ENCODE results near the gene TMEM11. TPM values are rescaled to one million over a fixed set of nuclear protein-coding genes. Genes with fewer than 3 reads are reported as not detected.

Gene TMEM11
- 10 to 100 TPM; 18.4 to 27.0 (median 18.6) TPM for total RNA-seq
- 11.4 TPM for total RNA-seq (2013)

GRCh38 chr17:21214015-21214776 lies at the start of gene TMEM11:
TSS of gene TMEM11 (minus strand) at chr17:21214161. CDS start at chr17:21214152, 9 bp downstream.
- ATAC-seq (peak; percentile 88 to 97 (median 90)), DNase-seq (peak; percentile 96 to 97)
- no peaks in the 10 kb centered on the region for H3K27me3 ChIP-seq (ENCODE audit: control insufficient read depth, insufficient read depth, low read length)
- peak within 1 kb of the TSS; percentile 92 to 95 for H3K27ac Mint-ChIP-seq
- peaks cover 40 to 50% of the 10 kb centered on the region in 2 donors for H3K4me1 Mint-ChIP-seq
- H3K4me3 Mint-ChIP-seq: peak within 1 kb of the TSS; percentile 96
- H3K9me3 Mint-ChIP-seq: no peaks in the 10 kb centered on the region
- H3K9me3 ChIP-seq (ENCODE audit: control insufficient read depth, insufficient read depth, low read length): no peaks in the 10 kb centered on the region
- H3K4me1 ChIP-seq (ENCODE audit: control insufficient read depth, insufficient read depth, low read length): peaks cover 35% of the 10 kb centered on the region
- peak within 1 kb of the TSS; percentile 99 for H3K4me3 ChIP-seq (ENCODE audit: low read length)
- no peaks in the 10 kb centered on the region for H3K27me3 Mint-ChIP-seq (ENCODE audit: low read depth in 2 of 2)
- H3K27ac ChIP-seq (ENCODE audit: low read length): peak within 1 kb of the TSS; percentile 97
- TF ChIP-seq, protein P1, sequence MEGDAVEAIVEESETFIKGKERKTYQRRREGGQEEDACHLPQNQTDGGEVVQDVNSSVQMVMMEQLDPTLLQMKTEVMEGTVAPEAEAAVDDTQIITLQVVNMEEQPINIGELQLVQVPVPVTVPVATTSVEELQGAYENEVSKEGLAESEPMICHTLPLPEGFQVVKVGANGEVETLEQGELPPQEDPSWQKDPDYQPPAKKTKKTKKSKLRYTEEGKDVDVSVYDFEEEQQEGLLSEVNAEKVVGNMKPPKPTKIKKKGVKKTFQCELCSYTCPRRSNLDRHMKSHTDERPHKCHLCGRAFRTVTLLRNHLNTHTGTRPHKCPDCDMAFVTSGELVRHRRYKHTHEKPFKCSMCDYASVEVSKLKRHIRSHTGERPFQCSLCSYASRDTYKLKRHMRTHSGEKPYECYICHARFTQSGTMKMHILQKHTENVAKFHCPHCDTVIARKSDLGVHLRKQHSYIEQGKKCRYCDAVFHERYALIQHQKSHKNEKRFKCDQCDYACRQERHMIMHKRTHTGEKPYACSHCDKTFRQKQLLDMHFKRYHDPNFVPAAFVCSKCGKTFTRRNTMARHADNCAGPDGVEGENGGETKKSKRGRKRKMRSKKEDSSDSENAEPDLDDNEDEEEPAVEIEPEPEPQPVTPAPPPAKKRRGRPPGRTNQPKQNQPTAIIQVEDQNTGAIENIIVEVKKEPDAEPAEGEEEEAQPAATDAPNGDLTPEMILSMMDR (IDR thresholded peaks at IDR 0.05): peak; percentile 3
- peaks cover 8% of the 10 kb centered on the region for H3K36me3 ChIP-seq (ENCODE audit: control insufficient read depth, insufficient read depth, low read length)
- intact Hi-C loops (cut with micrococcal nuclease): loop anchor here (1.0 to 5.0 kb wide), 5 partner anchors 53 to 297 kb away; partner anchors contain the start of genes DHRS7B, MAP2K3 and USP22
- H3K36me3 Mint-ChIP-seq: no peaks in the 10 kb centered on the region
- under 1% methylated on average over 76 of the region's 76 CpGs for WGBS (ENCODE audit: insufficient coverage)

DNA sequence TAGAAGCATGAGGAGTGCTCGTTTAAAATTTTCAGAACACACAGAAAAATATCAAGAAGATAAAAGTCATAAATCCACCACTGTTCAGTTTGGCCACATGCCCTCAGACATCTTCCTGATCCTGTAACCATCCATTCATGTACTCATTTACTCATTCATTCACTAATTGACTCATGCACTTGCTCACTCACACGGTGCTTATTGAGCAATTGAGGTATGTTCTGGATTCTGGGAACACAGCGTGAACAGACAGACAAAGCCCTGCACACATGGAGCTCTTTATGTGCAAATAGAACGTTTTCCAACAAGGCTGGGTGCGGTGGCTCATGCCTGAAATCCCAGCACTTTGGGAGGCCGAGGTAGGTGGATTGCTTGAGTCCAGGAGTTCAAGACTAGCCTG lies 49.4 kb upstream of the TMEM11 start:
- Mint-ChIP-seq H3K36me3 (no peaks in the 10 kb centered on the region), H3K27me3 (ENCODE audit: low read depth in 2 of 2) (no peaks in the 10 kb centered on the region), H3K9me3 (no peaks in the 10 kb centered on the region), H3K27ac (no peak overlapping the region), H3K4me1 (peaks cover 7 to 19% of the 10 kb centered on the region in 2 donors), H3K4me3 (no peak overlapping the region)
- no peaks in the 10 kb centered on the region for H3K9me3 ChIP-seq (ENCODE audit: control insufficient read depth, insufficient read depth, low read length)
- intact Hi-C loops (cut with micrococcal nuclease): no loop called here
- WGBS (ENCODE audit: insufficient coverage): 72% methylated on average over 6 of the region's 6 CpGs
- H3K4me3 ChIP-seq (ENCODE audit: low read length): no peak overlapping the region
- no peak for DNase-seq
- H3K27me3 ChIP-seq (ENCODE audit: control insufficient read depth, insufficient read depth, low read length): no peaks in the 10 kb centered on the region
- peaks cover 20% of the 10 kb centered on the region for H3K4me1 ChIP-seq (ENCODE audit: control insufficient read depth, insufficient read depth, low read length)
- H3K27ac ChIP-seq (ENCODE audit: low read length): no peak overlapping the region
- no peaks in the 10 kb centered on the region for H3K36me3 ChIP-seq (ENCODE audit: control insufficient read depth, insufficient read depth, low read length)
- ATAC-seq: no peak
- TF ChIP-seq, protein P1 (IDR thresholded peaks at IDR 0.05): no peak

- DNase-seq (no peak), ATAC-seq (peak in 1 of 3 donors; percentile 31)
- no peak overlapping the region for H3K4me3 ChIP-seq (ENCODE audit: low read length)
- no peaks in the 10 kb centered on the region for H3K36me3 ChIP-seq (ENCODE audit: control insufficient read depth, insufficient read depth, low read length)
- H3K9me3 Mint-ChIP-seq: no peaks in the 10 kb centered on the region
- TF ChIP-seq, protein P1 (IDR thresholded peaks at IDR 0.05): no peak
- H3K9me3 ChIP-seq (ENCODE audit: control insufficient read depth, insufficient read depth, low read length): no peaks in the 10 kb centered on the region
- H3K4me1 Mint-ChIP-seq: peaks cover 0 to 10% of the 10 kb centered on the region in 2 donors
- H3K27me3 ChIP-seq (ENCODE audit: control insufficient read depth, insufficient read depth, low read length): no peaks in the 10 kb centered on the region
- no peaks in the 10 kb centered on the region for H3K36me3 Mint-ChIP-seq
- no peaks in the 10 kb centered on the region for H3K27me3 Mint-ChIP-seq (ENCODE audit: low read depth in 2 of 2)
- no peak overlapping the region for H3K27ac Mint-ChIP-seq
- intact Hi-C loops (cut with micrococcal nuclease): no loop called here
- WGBS (ENCODE audit: insufficient coverage): 83% methylated on average over 12 of the region's 12 CpGs
- no peak overlapping the region for H3K27ac ChIP-seq (ENCODE audit: low read length)
- no peak overlapping the region for H3K4me3 Mint-ChIP-seq
- H3K4me1 ChIP-seq (ENCODE audit: control insufficient read depth, insufficient read depth, low read length): peaks cover 10% of the 10 kb centered on the region
Observed at GRCh38 chr17:21262259-21262993, 48.5 kb upstream of the TMEM11 start.
